ENCODE measurements around the gene IBTK. TPM values are rescaled to one million over a fixed set of nuclear protein-coding genes. Genes with fewer than 3 reads are reported as not detected.
A peak's percentile ranks its signal among the peaks of the same experiment; 100 is the strongest.

IBTK gene
- total and polyA plus RNA-seq, 12 donors: 26.7 to 85.0 (median 51.3) TPM

DNA sequence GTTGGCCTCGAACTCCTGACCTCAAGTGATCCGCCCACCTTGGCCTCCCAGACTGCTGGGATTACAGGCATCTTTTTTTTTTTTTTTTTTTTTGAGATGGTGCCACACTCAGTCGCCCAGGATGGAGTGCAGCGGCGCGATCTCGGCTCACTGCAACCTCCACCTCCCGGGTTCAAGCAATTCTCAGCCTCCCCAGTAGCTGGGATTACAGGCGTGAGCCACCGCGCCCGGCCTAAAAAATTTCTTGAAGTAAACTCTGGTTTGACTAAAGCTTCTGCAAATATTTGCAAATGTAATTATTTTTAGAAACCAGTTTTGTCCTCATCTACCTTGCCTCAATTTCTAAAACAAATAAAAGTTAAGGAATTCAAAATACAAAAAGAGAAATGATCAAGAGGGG, 1.2 kb downstream of the IBTK start:
- WGBS, 4 donors: 66 to 78% (median 75%) methylated on average over 11 to 12 of the region's 12 CpGs
- Histone ChIP-seq H3K27ac (peak overlapping the region; percentile 94 to 99 (median 97)), H3K4me1 (replicated peaks in 1 of 2) (peaks cover 30 to 46% of the 10 kb centered on the region in 2 donors), H3K27me3 (no peaks in the 10 kb centered on the region), H3K4me3 (peak overlapping the region in 1 of 4 donors; percentile 94), H3K9me3 (replicated peaks in 1 of 3) (no peaks in the 10 kb centered on the region), H3K36me3 (replicated peaks in 1 of 2) (no peaks in the 10 kb centered on the region)
- no peak for TF ChIP-seq POLR2A (IDR thresholded peaks at IDR 0.05)
- intact Hi-C loops (cut with DNase I): no loop called here
- DNase-seq: peak in 3 of 7 donors; percentile 8 to 22 (median 17)

DNA sequence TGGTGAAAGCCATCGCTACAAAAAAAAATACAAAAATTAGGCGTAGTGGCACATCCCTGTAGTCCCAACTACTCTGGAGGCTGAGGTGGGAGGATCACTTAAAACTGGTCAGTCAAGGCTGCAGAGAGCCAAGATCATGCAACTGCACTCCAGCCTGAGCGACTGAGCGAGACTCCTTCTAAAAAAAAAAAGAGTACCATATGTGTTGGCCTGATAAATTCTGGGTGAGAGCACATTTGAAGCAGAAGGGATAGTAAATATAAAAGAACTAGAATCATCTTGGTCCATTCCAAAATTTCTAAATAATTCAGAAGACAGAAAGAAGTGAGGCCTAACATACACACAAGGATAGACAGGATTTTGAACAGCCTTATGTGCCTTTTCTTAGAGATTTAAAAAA, 2.2 kb downstream of the IBTK start:
- WGBS, 4 donors: 96 to 100% (median 98%) methylated on average over 4 of the region's 4 CpGs
- intact Hi-C loops (cut with DNase I): no loop called here
- no peaks in the 10 kb centered on the region for H3K9me3 ChIP-seq (replicated peaks in 1 of 3)
- no peaks in the 10 kb centered on the region for H3K27me3 ChIP-seq
- TF ChIP-seq, protein P1, sequence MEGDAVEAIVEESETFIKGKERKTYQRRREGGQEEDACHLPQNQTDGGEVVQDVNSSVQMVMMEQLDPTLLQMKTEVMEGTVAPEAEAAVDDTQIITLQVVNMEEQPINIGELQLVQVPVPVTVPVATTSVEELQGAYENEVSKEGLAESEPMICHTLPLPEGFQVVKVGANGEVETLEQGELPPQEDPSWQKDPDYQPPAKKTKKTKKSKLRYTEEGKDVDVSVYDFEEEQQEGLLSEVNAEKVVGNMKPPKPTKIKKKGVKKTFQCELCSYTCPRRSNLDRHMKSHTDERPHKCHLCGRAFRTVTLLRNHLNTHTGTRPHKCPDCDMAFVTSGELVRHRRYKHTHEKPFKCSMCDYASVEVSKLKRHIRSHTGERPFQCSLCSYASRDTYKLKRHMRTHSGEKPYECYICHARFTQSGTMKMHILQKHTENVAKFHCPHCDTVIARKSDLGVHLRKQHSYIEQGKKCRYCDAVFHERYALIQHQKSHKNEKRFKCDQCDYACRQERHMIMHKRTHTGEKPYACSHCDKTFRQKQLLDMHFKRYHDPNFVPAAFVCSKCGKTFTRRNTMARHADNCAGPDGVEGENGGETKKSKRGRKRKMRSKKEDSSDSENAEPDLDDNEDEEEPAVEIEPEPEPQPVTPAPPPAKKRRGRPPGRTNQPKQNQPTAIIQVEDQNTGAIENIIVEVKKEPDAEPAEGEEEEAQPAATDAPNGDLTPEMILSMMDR (IDR thresholded peaks at IDR 0.05): no peak
- TF ChIP-seq POLR2A (IDR thresholded peaks at IDR 0.05): no peak
- peak overlapping the region in 2 of 5 donors; percentile 95 to 98 for H3K27ac ChIP-seq
- H3K36me3 ChIP-seq (replicated peaks in 1 of 2): no peaks in the 10 kb centered on the region
- no peak overlapping the region for H3K4me3 ChIP-seq
- DNase-seq: no peak
- peaks cover 37 to 56% of the 10 kb centered on the region in 2 donors for H3K4me1 ChIP-seq (replicated peaks in 1 of 2)

DNA sequence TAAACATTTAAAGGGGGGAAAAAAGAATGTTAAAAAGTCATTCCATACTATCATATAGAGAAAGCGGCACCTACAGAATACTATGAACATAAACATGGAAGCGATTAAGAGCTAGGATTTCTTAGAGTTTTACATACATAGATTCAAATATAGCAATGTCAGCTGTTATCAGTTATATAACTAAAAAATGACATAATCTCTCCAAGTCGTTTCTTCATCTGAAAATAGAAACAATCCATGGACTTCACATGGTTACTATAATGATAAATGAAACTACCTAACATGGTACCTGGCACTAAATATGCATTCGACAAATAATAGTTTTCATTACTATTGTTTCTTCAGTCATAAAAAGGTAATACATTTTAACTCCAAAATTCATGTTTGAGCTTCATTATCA, 3.7 kb downstream of the IBTK start:
- Histone ChIP-seq H3K4me1 (replicated peaks in 1 of 2) (peaks cover 33 to 60% of the 10 kb centered on the region in 2 donors), H3K27ac (peak overlapping the region in 1 of 5 donors; percentile 19)
- intact Hi-C loops (cut with DNase I): no loop called here

DNA sequence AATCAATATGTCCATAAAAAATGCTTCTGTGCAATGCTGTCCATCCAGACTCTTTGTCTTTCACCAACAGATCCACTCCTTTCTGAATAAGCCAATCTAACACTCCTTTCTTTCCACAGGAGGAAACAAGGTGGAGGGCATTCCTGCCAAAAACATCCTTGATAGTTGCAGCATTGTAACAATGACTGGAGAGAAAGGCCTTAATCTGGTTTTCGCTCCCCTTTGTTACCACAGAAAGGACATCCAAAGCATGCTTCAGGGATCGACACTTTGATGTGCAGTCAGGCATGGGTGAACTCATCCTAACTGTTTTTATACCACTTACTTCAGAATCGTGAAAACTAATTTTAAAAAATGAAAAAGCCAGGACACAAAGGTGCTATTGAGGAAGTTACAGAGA, 7.4 kb downstream of the IBTK start:
- no peak overlapping the region for H3K27ac ChIP-seq
- H3K36me3 ChIP-seq (replicated peaks in 1 of 2): peaks cover 0 to 7% of the 10 kb centered on the region in 2 donors
- H3K27me3 ChIP-seq: no peaks in the 10 kb centered on the region
- intact Hi-C loops (cut with DNase I): no loop called here
- TF ChIP-seq POLR2A (IDR thresholded peaks at IDR 0.05): no peak
- TF ChIP-seq, protein P1 (IDR thresholded peaks at IDR 0.05): no peak
- H3K4me1 ChIP-seq (replicated peaks in 1 of 2): peaks cover 10 to 50% of the 10 kb centered on the region in 2 donors
- WGBS, 4 donors: 72 to 82% (median 79%) methylated on average over 3 of the region's 3 CpGs
- no peaks in the 10 kb centered on the region for H3K9me3 ChIP-seq (replicated peaks in 1 of 3)
- no peak overlapping the region for H3K4me3 ChIP-seq
- no peak for DNase-seq

More for the DNA sequence above, 3.7 kb downstream of the IBTK start:
- Histone ChIP-seq H3K27me3 (no peaks in the 10 kb centered on the region), H3K9me3 (replicated peaks in 1 of 3) (no peaks in the 10 kb centered on the region), H3K36me3 (replicated peaks in 1 of 2) (peaks cover 0 to 4% of the 10 kb centered on the region in 2 donors), H3K4me3 (no peak overlapping the region)
- 71 to 74% (median 74%) methylated on average over 4 of the region's 4 CpGs for WGBS, 4 donors
- no peak for DNase-seq
- TF ChIP-seq POLR2A (IDR thresholded peaks at IDR 0.05): no peak
- TF ChIP-seq, protein P1 (IDR thresholded peaks at IDR 0.05): no peak

DNA sequence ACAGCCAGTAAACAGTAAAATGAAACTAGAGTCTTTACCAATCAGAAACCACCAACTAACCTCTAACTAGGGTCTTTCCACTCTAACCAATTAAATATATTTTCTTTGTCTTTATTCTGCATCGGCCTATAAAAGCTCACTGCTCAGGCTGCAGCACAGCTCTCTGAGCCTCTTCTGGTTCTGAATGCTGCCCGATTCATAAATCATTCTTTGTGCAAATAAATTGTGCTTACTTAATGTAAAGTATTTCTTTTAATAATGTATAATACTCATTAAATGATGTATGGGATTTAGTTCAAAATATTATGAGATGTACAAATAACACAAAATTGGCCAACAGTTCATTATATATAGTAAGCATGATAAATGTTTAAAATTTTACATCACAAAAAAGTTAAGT, 7.9 kb downstream of the IBTK start:
- TF ChIP-seq, protein P1 (IDR thresholded peaks at IDR 0.05): no peak
- no peak for TF ChIP-seq POLR2A (IDR thresholded peaks at IDR 0.05)
- Histone ChIP-seq H3K4me1 (replicated peaks in 1 of 2) (peaks cover 7 to 44% of the 10 kb centered on the region in 2 donors), H3K36me3 (replicated peaks in 1 of 2) (peaks cover 0 to 13% of the 10 kb centered on the region in 2 donors), H3K4me3 (no peak overlapping the region), H3K27ac (no peak overlapping the region), H3K27me3 (no peaks in the 10 kb centered on the region), H3K9me3 (replicated peaks in 1 of 3) (no peaks in the 10 kb centered on the region)
- DNase-seq: no peak
- WGBS, 4 donors: 94 to 97% (median 96%) methylated on average over 2 of the region's 2 CpGs
- intact Hi-C loops (cut with DNase I): no loop called here
